Peyer's patch (tissue), 4 donors: ENCODE data around the gene SMCP. TPM values are rescaled to one million over a fixed set of nuclear protein-coding genes. Genes with fewer than 3 reads are reported as not detected.

Experiments
- DNase-seq, 3 donors: peaks; one replicate each; pipeline ENCODE4 v3.0.0-alpha.2; 2017 to 2019
- H3K27ac ChIP-seq, 4 donors: fragments of 200-600 bp; sonication (generic); one replicate each; pipeline ENCODE4 v1.5.1; 2016 to 2019
- H3K27me3 ChIP-seq, 2 donors: fragments of 200-600 bp; sonication (generic); one replicate each; pipeline ENCODE4 v1.5.1; 2019
- H3K36me3 ChIP-seq, 3 donors: fragments of 200-600 bp; sonication (generic); one replicate each; pipeline ENCODE4 v1.5.1; 2016 to 2019
- H3K4me1 ChIP-seq, 4 donors: fragments of 200-600 bp; sonication (generic); one replicate each; pipeline ENCODE4 v1.5.1; 2016 to 2019
- H3K4me3 ChIP-seq, 4 donors: fragments of 200-600 bp; sonication (generic); 1 replicate in 3 of 4; 2 replicates in 1 of 4; pipeline ENCODE4 v1.5.1; 2016 to 2019; ENCODE audit warnings: mild to moderate bottlenecking in 1 of 4
- H3K9me3 ChIP-seq, 4 donors: fragments of 200-600 bp; sonication (generic); one replicate each; pipeline ENCODE4 v1.5.1; 2016 to 2019; ENCODE audit warnings: mild to moderate bottlenecking in 1 of 4
- CTCF ChIP-seq, 6 experiments: fragments of 450-650 bp in 4 of 6; fragments of 200-600 bp in 2 of 6; sonication (generic) in 1 of 6; IDR thresholded peaks; one replicate each; pipeline ENCODE4 v1.5.1; 2017 to 2019; ENCODE audit warnings: antibody characterized with exemption in 6 of 6, mild to moderate bottlenecking in 3 of 6, moderate library complexity in 1 of 6
- POLR2A ChIP-seq, 2 donors: fragments of 450-650 bp; IDR thresholded peaks; one replicate each; pipeline ENCODE4 v1.5.1; 2017; ENCODE audit warnings: antibody characterized with exemption in 2 of 2, mild to moderate bottlenecking in 2 of 2, moderate library complexity in 2 of 2
- total RNA-seq, 4 donors: library from RNA; depleted of rRNA; stranded (reverse); fragments of >200 nt; gene quantifications; one replicate each; pipeline ENCODE4 v1.1.0, GENCODE V29; 2016

Gene SMCP
- total RNA-seq, 4 donors from 2014 or later: not detected

- H3K4me1 ChIP-seq: no peaks in the 10 kb centered on the region
These were observed 8.8 kb downstream of the SMCP start for GRCh38 chr1:152886758-152887409.

GRCh38 chr1:152888126-152888525, 10.0 kb downstream of the SMCP start:
- no peaks in the 10 kb centered on the region for H3K36me3 ChIP-seq
- no peaks in the 10 kb centered on the region for H3K27me3 ChIP-seq
- no peak for DNase-seq
- no peak for TF ChIP-seq CTCF (IDR thresholded peaks at IDR 0.05)
- no peak for TF ChIP-seq POLR2A (IDR thresholded peaks at IDR 0.05)
- H3K9me3 ChIP-seq: no peaks in the 10 kb centered on the region
- H3K4me3 ChIP-seq: no peak overlapping the region
- H3K27ac ChIP-seq: no peak overlapping the region
- H3K4me1 ChIP-seq: no peaks in the 10 kb centered on the region

More at GRCh38 chr1:152886758-152887409, 8.8 kb downstream of the SMCP start:
- Histone ChIP-seq H3K4me3 (no peak overlapping the region), H3K9me3 (no peaks in the 10 kb centered on the region), H3K27ac (no peak overlapping the region), H3K27me3 (no peaks in the 10 kb centered on the region), H3K36me3 (no peaks in the 10 kb centered on the region)
- TF ChIP-seq CTCF (IDR thresholded peaks at IDR 0.05) (no peak), POLR2A (IDR thresholded peaks at IDR 0.05) (no peak)
- DNase-seq: no peak

GRCh38 chr1:152899027-152899426, 20.9 kb downstream of the SMCP start:
- Histone ChIP-seq H3K4me3 (no peak overlapping the region), H3K27ac (no peak overlapping the region), H3K4me1 (no peaks in the 10 kb centered on the region), H3K9me3 (no peaks in the 10 kb centered on the region), H3K36me3 (no peaks in the 10 kb centered on the region), H3K27me3 (no peaks in the 10 kb centered on the region)
- DNase-seq: no peak
- TF ChIP-seq POLR2A (IDR thresholded peaks at IDR 0.05): no peak
- TF ChIP-seq CTCF (IDR thresholded peaks at IDR 0.05): no peak

- H3K27ac ChIP-seq: no peak overlapping the region
- no peaks in the 10 kb centered on the region for H3K4me1 ChIP-seq
- no peak for DNase-seq
- no peaks in the 10 kb centered on the region for H3K9me3 ChIP-seq
- no peaks in the 10 kb centered on the region for H3K27me3 ChIP-seq
- TF ChIP-seq POLR2A (IDR thresholded peaks at IDR 0.05) (no peak), CTCF (IDR thresholded peaks at IDR 0.05) (no peak)
- H3K36me3 ChIP-seq: no peaks in the 10 kb centered on the region
- no peak overlapping the region for H3K4me3 ChIP-seq
These were observed 21.8 kb downstream of the SMCP start for GRCh38 chr1:152899883-152900282.

GRCh38 chr1:152901631-152902030, 23.5 kb downstream of the SMCP start:
- TF ChIP-seq CTCF (IDR thresholded peaks at IDR 0.05): no peak
- TF ChIP-seq POLR2A (IDR thresholded peaks at IDR 0.05): no peak
- H3K9me3 ChIP-seq: no peaks in the 10 kb centered on the region
- no peaks in the 10 kb centered on the region for H3K27me3 ChIP-seq
- no peak overlapping the region for H3K27ac ChIP-seq
- H3K4me1 ChIP-seq: no peaks in the 10 kb centered on the region
- no peak for DNase-seq
- no peaks in the 10 kb centered on the region for H3K36me3 ChIP-seq
- no peak overlapping the region for H3K4me3 ChIP-seq

GRCh38 chr1:152902636-152903035, 24.5 kb downstream of the SMCP start:
- Histone ChIP-seq H3K4me3 (no peak overlapping the region), H3K4me1 (no peaks in the 10 kb centered on the region), H3K9me3 (no peaks in the 10 kb centered on the region), H3K36me3 (no peaks in the 10 kb centered on the region), H3K27me3 (no peaks in the 10 kb centered on the region), H3K27ac (no peak overlapping the region)
- TF ChIP-seq CTCF (IDR thresholded peaks at IDR 0.05) (no peak), POLR2A (IDR thresholded peaks at IDR 0.05) (no peak)
- no peak for DNase-seq
